HG03521 (cell line): ENCODE results near the gene TRPC3.
A peak's percentile ranks its signal among the peaks of the same experiment; 100 is the strongest.

Experiments used
- ATAC-seq: cut with Tn5 transposase; IDR thresholded peaks from one replicate; pipeline ENCODE4 v1.9.1; 2021; ENCODE audit warnings: mild to moderate bottlenecking, moderate library complexity; ENCODE audit not compliant: unreplicated experiment

TRPC3 gene

GRCh38 chr4:121951521-121952110, at the start of gene TRPC3:
TRPC3 (minus strand) TSS chr4:121952060; CDS start chr4:121951680, 380 bp downstream.
- ATAC-seq, result peak; percentile 27

GRCh38 chr4:122000849-122001248, 49.0 kb upstream of the TRPC3 start:
- ATAC-seq, result no peak

GRCh38 chr4:121998024-121998423, 46.2 kb upstream of the TRPC3 start:
- ATAC-seq, result no peak

GRCh38 chr4:121995790-121996537, 44.1 kb upstream of the TRPC3 start:
- ATAC-seq, result no peak

- no peak for ATAC-seq
Observed at GRCh38 chr4:121991968-121992367, 40.1 kb upstream of the TRPC3 start.

- ATAC-seq, result no peak
Observed at GRCh38 chr4:121990489-121990888, 38.6 kb upstream of the TRPC3 start.

- no peak for ATAC-seq
Observed at GRCh38 chr4:121989715-121990114, 37.9 kb upstream of the TRPC3 start.

- no peak for ATAC-seq
Observed at GRCh38 chr4:121988950-121989349, 37.1 kb upstream of the TRPC3 start.

GRCh38 chr4:121980643-121981042, 28.8 kb upstream of the TRPC3 start:
- ATAC-seq, result no peak

- peak; percentile 36 for ATAC-seq
Observed at GRCh38 chr4:121978172-121978516, 26.3 kb upstream of the TRPC3 start.

- peak; percentile 98 for ATAC-seq
Observed at GRCh38 chr4:121977251-121978171, 25.7 kb upstream of the TRPC3 start.

- no peak for ATAC-seq
Observed at GRCh38 chr4:121975784-121976183, 23.9 kb upstream of the TRPC3 start.

GRCh38 chr4:121973816-121974215, 22.0 kb upstream of the TRPC3 start:
- ATAC-seq, result no peak

- no peak for ATAC-seq
Observed at GRCh38 chr4:121968859-121969258, 17.0 kb upstream of the TRPC3 start.

GRCh38 chr4:121964958-121965357, 13.1 kb upstream of the TRPC3 start:
- ATAC-seq, result no peak

- no peak for ATAC-seq
Observed at GRCh38 chr4:121960818-121961217, 9.0 kb upstream of the TRPC3 start.

GRCh38 chr4:121958777-121959176, 6.9 kb upstream of the TRPC3 start:
- ATAC-seq, result no peak

- no peak for ATAC-seq
Observed at GRCh38 chr4:121957266-121957665, 5.4 kb upstream of the TRPC3 start.

GRCh38 chr4:121953860-121954259, 2.0 kb upstream of the TRPC3 start:
- ATAC-seq, result no peak

GRCh38 chr4:121952290-121952689, 430 bp upstream of the TRPC3 start:
- no peak for ATAC-seq

GRCh38 chr4:121950680-121951520, 960 bp downstream of the TRPC3 start:
- peak; percentile 20 for ATAC-seq
